ENCODE results near the gene GPBAR1.
A peak's percentile ranks its signal among the peaks of the same experiment; 100 is the strongest.
"Not testable (repeated sequence)": the region's sequence is repeated elsewhere in the genome, so short reads cannot be mapped to it uniquely, and the experiment has no call there.

The GPBAR1 gene

GRCh38 chr2:218290316-218291261 is 29.8 kb downstream of the GPBAR1 start:
- DNase-seq: no peak

- no peak for DNase-seq
These were observed 30.7 kb downstream of the GPBAR1 start for GRCh38 chr2:218291318-218292047.

- DNase-seq: no peak
These were observed 31.5 kb downstream of the GPBAR1 start, which contains the start of gene TMBIM1 for GRCh38 chr2:218292048-218293014. TMBIM1 (minus strand) TSS chr2:218292503; CDS start chr2:218282141, 10,362 bp downstream.

- DNase-seq: no peak
These were observed 33.1 kb downstream of the GPBAR1 start for GRCh38 chr2:218293715-218294429.

- no peak for DNase-seq
These were observed 33.7 kb downstream of the GPBAR1 start for GRCh38 chr2:218294430-218295022.

- DNase-seq: no peak
These were observed 34.2 kb downstream of the GPBAR1 start for GRCh38 chr2:218295029-218295428.

GRCh38 chr2:218296200-218296599 is 35.4 kb downstream of the GPBAR1 start:
- no peak for DNase-seq

- no peak for DNase-seq
These were observed 36.0 kb downstream of the GPBAR1 start for GRCh38 chr2:218296847-218297246.

GRCh38 chr2:218298314-218298875 is 37.6 kb downstream of the GPBAR1 start:
- no peak for DNase-seq

- no peak for DNase-seq
These were observed 39.3 kb downstream of the GPBAR1 start for GRCh38 chr2:218300141-218300540.

- DNase-seq: peak; percentile 46
These were observed 40.5 kb downstream of the GPBAR1 start for GRCh38 chr2:218301176-218301819.

GRCh38 chr2:218305383-218305782 is 44.6 kb downstream of the GPBAR1 start:
- no peak for DNase-seq

- DNase-seq: no peak
These were observed 45.5 kb downstream of the GPBAR1 start for GRCh38 chr2:218306184-218306920.

GRCh38 chr2:218307415-218308090 is 46.7 kb downstream of the GPBAR1 start:
- DNase-seq: no peak

GRCh38 chr2:218310853-218311540 is 50.2 kb downstream of the GPBAR1 start:
- DNase-seq: no peak

GRCh38 chr2:218311541-218312266 is 50.9 kb downstream of the GPBAR1 start:
- not testable (repeated sequence) for DNase-seq

- DNase-seq: no peak
These were observed 51.5 kb downstream of the GPBAR1 start for GRCh38 chr2:218312267-218312756.

- no peak for DNase-seq
These were observed 52.5 kb downstream of the GPBAR1 start for GRCh38 chr2:218313356-218313755.
